B cell (primary cell): ENCODE results near the gene FLT3LG.

Experiments used
- EZH2 ChIP-seq: IDR thresholded peaks from 2 replicates; pipeline ENCODE4 v1.6.1; 2012; ENCODE audit warnings: borderline replicate concordance, low read depth, mild to moderate bottlenecking, moderate library complexity, low read length; ENCODE audit not compliant: insufficient read depth, poor library complexity, severe bottlenecking
- TF ChIP-seq, protein P1 (sequence below): fragments of 200-600 bp; IDR thresholded peaks from one replicate; pipeline ENCODE4 v1.8.0; 2022; ENCODE audit warnings: antibody characterized with exemption, mild to moderate bottlenecking

DNA sequence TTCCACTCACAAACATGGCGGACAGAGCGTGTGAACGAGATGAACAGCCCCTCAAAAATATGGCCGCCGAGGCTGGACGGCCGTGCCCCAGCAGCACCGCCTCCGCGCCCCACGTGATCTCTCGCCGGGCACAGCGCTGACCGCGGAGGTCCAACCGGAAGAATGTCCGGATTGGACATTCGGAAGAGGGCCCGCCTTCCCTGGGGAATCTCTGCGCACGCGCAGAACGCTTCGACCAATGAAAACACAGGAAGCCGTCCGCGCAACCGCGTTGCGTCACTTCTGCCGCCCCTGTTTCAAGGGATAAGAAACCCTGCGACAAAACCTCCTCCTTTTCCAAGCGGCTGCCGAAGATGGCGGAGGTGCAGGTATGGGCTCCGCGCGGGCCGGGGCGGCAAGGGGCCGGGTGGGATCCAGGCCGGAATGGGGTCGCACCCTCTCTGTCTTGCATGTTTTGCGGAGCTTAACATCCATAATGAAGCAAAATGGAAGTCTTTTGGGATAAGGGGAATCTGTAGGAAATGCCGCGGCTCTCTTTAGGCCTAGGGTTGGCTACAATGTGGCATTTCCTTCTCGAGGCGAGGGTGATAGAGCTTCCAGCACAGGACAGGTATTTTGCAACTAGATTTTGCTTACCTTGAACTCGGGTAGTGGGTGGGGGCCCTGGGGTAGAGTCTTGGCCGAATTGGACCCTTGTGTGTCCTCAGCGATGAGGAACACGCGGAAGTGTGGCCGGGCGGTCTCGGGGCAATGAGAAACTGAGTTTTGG, 13.4 kb downstream of the FLT3LG start, which contains the start of gene RPL13A:
- TF ChIP-seq, protein P1, sequence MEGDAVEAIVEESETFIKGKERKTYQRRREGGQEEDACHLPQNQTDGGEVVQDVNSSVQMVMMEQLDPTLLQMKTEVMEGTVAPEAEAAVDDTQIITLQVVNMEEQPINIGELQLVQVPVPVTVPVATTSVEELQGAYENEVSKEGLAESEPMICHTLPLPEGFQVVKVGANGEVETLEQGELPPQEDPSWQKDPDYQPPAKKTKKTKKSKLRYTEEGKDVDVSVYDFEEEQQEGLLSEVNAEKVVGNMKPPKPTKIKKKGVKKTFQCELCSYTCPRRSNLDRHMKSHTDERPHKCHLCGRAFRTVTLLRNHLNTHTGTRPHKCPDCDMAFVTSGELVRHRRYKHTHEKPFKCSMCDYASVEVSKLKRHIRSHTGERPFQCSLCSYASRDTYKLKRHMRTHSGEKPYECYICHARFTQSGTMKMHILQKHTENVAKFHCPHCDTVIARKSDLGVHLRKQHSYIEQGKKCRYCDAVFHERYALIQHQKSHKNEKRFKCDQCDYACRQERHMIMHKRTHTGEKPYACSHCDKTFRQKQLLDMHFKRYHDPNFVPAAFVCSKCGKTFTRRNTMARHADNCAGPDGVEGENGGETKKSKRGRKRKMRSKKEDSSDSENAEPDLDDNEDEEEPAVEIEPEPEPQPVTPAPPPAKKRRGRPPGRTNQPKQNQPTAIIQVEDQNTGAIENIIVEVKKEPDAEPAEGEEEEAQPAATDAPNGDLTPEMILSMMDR = no peak
- no peak for TF ChIP-seq EZH2
